Naive B cell (primary cell): ENCODE results near the gene GLS2. TPM values are rescaled to one million over a fixed set of nuclear protein-coding genes. Genes with fewer than 3 reads are reported as not detected.
"Not testable (repeated sequence)": the region's sequence is repeated elsewhere in the genome, so short reads cannot be mapped to it uniquely, and the experiment has no call there.

ENCODE experiments used
- ATAC-seq, 2 donors: fragments of 150-1000 bp; cut with Tn5 transposase; 2 replicates each; pipeline ENCODE4 v1.10.0; 2021; ENCODE audit warnings: low read depth in 2 of 2, mild to moderate bottlenecking in 2 of 2, moderate library complexity in 2 of 2
- DNase-seq: peaks from one replicate; pipeline ENCODE4 v3.0.0; 2022
- H3K27ac Mint-ChIP-seq, 6 donors: one replicate each; pipeline ENCODE4 v1.8.0; 2020 to 2022; ENCODE audit warnings: mild to moderate bottlenecking in 6 of 6, mixed read lengths in 6 of 6, moderate library complexity in 5 of 6, inconsistent platforms in 2 of 6
- H3K27me3 Mint-ChIP-seq, 3 donors: one replicate each; pipeline ENCODE4 v1.8.0; 2021 to 2022; ENCODE audit warnings: mixed read lengths in 3 of 3, mild to moderate bottlenecking in 1 of 3
- H3K36me3 Mint-ChIP-seq, 2 donors: one replicate each; pipeline ENCODE4 v1.8.0; 2020 to 2022; ENCODE audit warnings: mixed read lengths in 2 of 2, inconsistent platforms in 1 of 2, mild to moderate bottlenecking in 1 of 2
- H3K4me1 Mint-ChIP-seq, 3 donors: one replicate each; pipeline ENCODE4 v1.8.0; 2020 to 2022; ENCODE audit warnings: mixed read lengths in 3 of 3, inconsistent platforms in 1 of 3, mild to moderate bottlenecking in 1 of 3, moderate library complexity in 1 of 3
- H3K4me3 Mint-ChIP-seq, 8 donors: one replicate each; pipeline ENCODE4 v1.8.0; 2020 to 2022; ENCODE audit warnings: mild to moderate bottlenecking in 8 of 8, mixed read lengths in 8 of 8, moderate library complexity in 8 of 8, inconsistent platforms in 2 of 8
- H3K9me3 Mint-ChIP-seq, 7 donors: one replicate each; pipeline ENCODE4 v1.8.0; 2020 to 2022; ENCODE audit warnings: mixed read lengths in 7 of 7, mild to moderate bottlenecking in 5 of 7, inconsistent platforms in 2 of 7, moderate library complexity in 1 of 7
- polyA plus RNA-seq, 6 donors: library from polyadenylated mRNA; unstranded; fragments of 300-500 nt; fragmentation: Illumina TruSeq; gene quantifications; one replicate each; pipeline ENCODE4 v1.2.3, GENCODE V29; 2021; ENCODE audit warnings: low read depth in 6 of 6

The GLS2 gene
- polyA plus RNA-seq, 6 donors from 2014 or later: 0.95 to 1.9 (median 1.6) TPM; not detected in 1

DNA sequence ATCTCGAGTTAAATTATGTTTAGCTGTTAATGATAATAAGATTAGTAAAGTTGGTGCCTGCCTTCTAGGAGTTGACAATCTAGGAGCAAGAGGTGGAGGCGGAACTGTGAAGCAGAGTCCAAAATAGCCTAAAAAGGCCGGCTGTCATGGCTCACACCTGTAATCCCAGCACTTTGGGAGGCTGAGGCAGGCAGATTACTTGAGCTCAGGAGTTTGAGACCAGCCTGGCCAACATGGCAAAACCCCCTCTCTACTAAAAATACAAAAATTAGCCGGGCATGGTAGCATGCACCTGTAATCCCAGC is 26.0 kb upstream of the GLS2 start:
- DNase-seq, H3K36me3 Mint-ChIP-seq, H3K9me3 Mint-ChIP-seq, H3K4me1 Mint-ChIP-seq, H3K4me3 Mint-ChIP-seq, ATAC-seq: not testable (repeated sequence)
- Mint-ChIP-seq H3K27me3 (peaks cover 5 to 25% (median 15%) of the 10 kb centered on the region in 3 donors), H3K27ac (peak overlapping the region in 1 of 6 donors; percentile 12)

DNA sequence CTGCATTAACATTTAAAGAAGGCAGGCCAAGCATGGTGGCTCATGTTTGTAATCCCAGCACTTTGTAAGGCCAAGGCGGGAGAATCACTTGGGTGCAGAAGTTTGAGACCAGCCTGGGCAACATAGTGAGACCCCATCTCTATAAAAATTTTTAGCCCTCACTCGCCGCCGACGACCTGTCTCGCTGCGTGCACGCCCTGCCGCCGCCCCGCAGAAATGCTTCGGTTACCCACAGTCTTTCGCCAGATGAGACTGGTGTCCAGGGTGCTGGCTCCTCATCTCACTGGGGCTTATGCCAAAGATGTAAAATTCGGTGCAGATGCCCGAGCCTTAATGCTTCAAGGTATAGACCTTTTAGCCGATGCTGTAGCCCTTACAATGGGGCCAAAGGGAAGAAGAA is 22.8 kb upstream of the GLS2 start:
- no peak overlapping the region for H3K4me3 Mint-ChIP-seq
- DNase-seq: no peak
- no peak for ATAC-seq
- no peaks in the 10 kb centered on the region for H3K9me3 Mint-ChIP-seq
- H3K36me3 Mint-ChIP-seq: no peaks in the 10 kb centered on the region
- H3K27ac Mint-ChIP-seq: no peak overlapping the region
- peaks cover 0 to 5% (median 4%) of the 10 kb centered on the region in 3 donors for H3K4me1 Mint-ChIP-seq
- peaks cover 5 to 22% (median 15%) of the 10 kb centered on the region in 3 donors for H3K27me3 Mint-ChIP-seq

DNA sequence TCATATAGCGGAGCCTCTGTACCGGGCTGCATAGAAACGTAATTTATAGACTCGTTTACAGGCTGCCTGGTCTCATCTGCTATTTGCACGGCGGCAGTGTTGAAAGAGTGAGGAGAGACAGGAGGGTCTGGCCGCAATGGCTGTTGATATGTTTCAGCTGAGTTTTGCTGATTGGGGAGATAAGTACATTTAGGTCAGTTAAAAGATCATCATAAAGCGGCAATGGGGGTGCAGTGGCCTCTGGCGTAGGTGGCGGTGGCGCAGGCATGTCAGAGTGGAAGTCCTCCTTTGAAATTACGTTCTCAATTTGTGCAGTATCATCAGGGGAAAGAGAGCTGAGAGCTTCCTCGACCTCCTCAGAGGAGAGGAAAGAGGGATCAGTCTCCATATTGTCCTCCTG is 11.9 kb upstream of the GLS2 start:
- not testable (repeated sequence) for H3K27ac Mint-ChIP-seq, ATAC-seq, H3K27me3 Mint-ChIP-seq, DNase-seq, H3K4me3 Mint-ChIP-seq, H3K9me3 Mint-ChIP-seq, H3K36me3 Mint-ChIP-seq
- H3K4me1 Mint-ChIP-seq: peaks cover 0 to 10% (median 9%) of the 10 kb centered on the region in 3 donors

DNA sequence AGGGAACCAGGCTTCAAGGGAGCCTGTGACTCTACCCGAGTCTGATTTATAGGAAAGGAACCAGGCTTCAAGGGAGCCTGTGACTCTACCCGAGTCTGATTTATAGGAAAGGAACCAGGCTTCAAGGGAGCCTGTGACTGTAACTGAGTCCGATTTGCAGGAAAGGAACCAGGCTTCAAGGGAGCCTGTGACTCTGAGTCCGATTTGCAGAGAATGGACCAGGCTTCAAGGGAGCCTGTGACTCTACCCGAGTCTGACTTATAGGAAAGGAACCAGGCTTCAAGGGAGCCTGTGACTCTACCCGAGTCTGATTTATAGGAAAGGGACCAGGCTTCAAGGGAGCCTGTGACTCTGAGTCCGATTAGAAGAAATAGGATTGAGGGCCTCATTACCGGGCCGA is 11.5 kb upstream of the GLS2 start:
- not testable (repeated sequence) for H3K27me3 Mint-ChIP-seq, H3K4me3 Mint-ChIP-seq, DNase-seq, H3K9me3 Mint-ChIP-seq, ATAC-seq, H3K27ac Mint-ChIP-seq, H3K36me3 Mint-ChIP-seq
- H3K4me1 Mint-ChIP-seq: peaks cover 0 to 10% (median 9%) of the 10 kb centered on the region in 3 donors

- ATAC-seq, H3K27me3 Mint-ChIP-seq, DNase-seq, H3K36me3 Mint-ChIP-seq, H3K9me3 Mint-ChIP-seq, H3K4me3 Mint-ChIP-seq: not testable (repeated sequence)
- H3K4me1 Mint-ChIP-seq: peaks cover 0 to 10% (median 9%) of the 10 kb centered on the region in 3 donors
- peak overlapping the region in 1 of 6 donors; percentile 17 for H3K27ac Mint-ChIP-seq
These were observed 10.4 kb upstream of the GLS2 start for GRCh38 chr12:56498126-56498902.

GRCh38 chr12:56496704-56497103 is 8.7 kb upstream of the GLS2 start:
- not testable (repeated sequence) for H3K9me3 Mint-ChIP-seq, ATAC-seq, H3K36me3 Mint-ChIP-seq, H3K27me3 Mint-ChIP-seq
- Mint-ChIP-seq H3K4me3 (peak overlapping the region in 6 of 8 donors; percentile 62 to 79 (median 68)), H3K4me1 (peaks cover 0 to 10% (median 9%) of the 10 kb centered on the region in 3 donors), H3K27ac (peak overlapping the region in 1 of 6 donors; percentile 76)
- peak; percentile 13 for DNase-seq

DNA sequence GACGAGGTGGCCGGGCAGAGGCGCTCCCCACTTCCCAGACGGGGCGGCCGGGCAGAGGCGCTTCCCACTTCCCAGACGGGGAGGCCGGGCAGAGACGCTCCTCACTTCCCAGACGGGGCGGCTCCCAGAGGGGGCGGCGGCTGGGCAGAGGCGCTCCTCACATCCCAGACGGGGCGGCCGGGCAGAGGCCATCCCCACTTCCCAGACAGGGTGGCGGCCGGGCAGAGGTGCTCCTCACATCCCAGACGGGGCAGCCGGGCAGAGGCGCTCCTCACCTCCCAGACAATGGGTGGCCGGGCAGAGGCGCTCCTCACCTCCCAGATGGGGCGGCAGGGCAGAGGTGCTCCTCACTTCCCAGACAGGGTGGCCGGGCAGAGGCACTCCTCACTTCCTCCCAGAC is 6.5 kb upstream of the GLS2 start:
- not testable (repeated sequence) for H3K9me3 Mint-ChIP-seq, H3K4me3 Mint-ChIP-seq, ATAC-seq, H3K36me3 Mint-ChIP-seq, DNase-seq, H3K27ac Mint-ChIP-seq, H3K4me1 Mint-ChIP-seq
- H3K27me3 Mint-ChIP-seq: peaks cover 5 to 21% (median 16%) of the 10 kb centered on the region in 3 donors

GRCh38 chr12:56494106-56494415 is 6.1 kb upstream of the GLS2 start:
- not testable (repeated sequence) for ATAC-seq, H3K36me3 Mint-ChIP-seq
- peaks cover 5 to 21% (median 16%) of the 10 kb centered on the region in 3 donors for H3K27me3 Mint-ChIP-seq

DNA sequence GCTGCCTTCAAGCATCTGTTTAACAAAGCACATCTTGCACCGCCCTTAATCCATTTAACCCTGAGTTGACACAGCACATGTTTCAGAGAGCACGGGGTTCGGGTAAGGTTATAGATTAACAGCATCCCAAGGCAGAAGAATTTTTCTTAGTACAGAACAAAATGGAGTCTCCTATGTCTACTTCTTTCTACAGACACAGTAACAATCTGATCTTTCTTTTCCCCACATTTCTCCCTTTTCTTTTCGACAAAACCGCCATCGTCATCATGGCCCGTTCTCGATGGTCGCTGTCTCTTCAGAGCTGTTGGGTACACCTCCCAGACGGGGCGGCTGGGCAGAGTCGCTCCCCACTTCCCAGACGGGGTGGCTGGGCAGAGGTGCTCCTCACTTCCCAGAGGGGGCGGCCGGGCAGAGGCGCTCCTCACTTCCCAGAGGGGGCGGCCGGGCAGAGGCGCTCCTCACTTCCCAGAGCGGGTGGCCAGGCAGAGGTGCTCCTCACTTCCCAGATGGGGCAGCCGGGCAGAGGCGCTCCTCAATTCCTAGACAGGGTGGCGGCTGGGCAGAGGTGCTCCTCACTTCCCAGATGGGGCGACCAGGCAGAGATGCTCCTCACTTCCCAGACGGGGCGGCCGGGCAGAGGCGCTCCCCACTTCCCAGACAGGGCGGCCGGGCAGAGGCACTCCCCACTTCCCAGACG is 5.6 kb upstream of the GLS2 start:
- peaks cover 2 to 13% (median 7%) of the 10 kb centered on the region in 3 donors for H3K4me1 Mint-ChIP-seq
- not testable (repeated sequence) for H3K9me3 Mint-ChIP-seq, H3K27ac Mint-ChIP-seq, H3K4me3 Mint-ChIP-seq, ATAC-seq, DNase-seq, H3K36me3 Mint-ChIP-seq
- H3K27me3 Mint-ChIP-seq: peaks cover 5 to 21% (median 16%) of the 10 kb centered on the region in 3 donors

More at GRCh38 chr12:56494106-56494415, 6.1 kb upstream of the GLS2 start:
- not testable (repeated sequence) for H3K9me3 Mint-ChIP-seq, DNase-seq, H3K4me3 Mint-ChIP-seq, H3K4me1 Mint-ChIP-seq, H3K27ac Mint-ChIP-seq

- ATAC-seq: no peak
- no peak for DNase-seq
- Mint-ChIP-seq H3K4me1 (peaks cover 15 to 18% (median 15%) of the 10 kb centered on the region in 3 donors), H3K4me3 (peak overlapping the region in 1 of 8 donors; percentile 70), H3K27me3 (peaks cover 9 to 21% (median 16%) of the 10 kb centered on the region in 3 donors), H3K36me3 (no peaks in the 10 kb centered on the region), H3K27ac (no peak overlapping the region), H3K9me3 (peaks cover 0 to 2% (median 0%) of the 10 kb centered on the region in 7 donors)
These were observed 2.4 kb upstream of the GLS2 start for GRCh38 chr12:56490360-56490759.

DNA sequence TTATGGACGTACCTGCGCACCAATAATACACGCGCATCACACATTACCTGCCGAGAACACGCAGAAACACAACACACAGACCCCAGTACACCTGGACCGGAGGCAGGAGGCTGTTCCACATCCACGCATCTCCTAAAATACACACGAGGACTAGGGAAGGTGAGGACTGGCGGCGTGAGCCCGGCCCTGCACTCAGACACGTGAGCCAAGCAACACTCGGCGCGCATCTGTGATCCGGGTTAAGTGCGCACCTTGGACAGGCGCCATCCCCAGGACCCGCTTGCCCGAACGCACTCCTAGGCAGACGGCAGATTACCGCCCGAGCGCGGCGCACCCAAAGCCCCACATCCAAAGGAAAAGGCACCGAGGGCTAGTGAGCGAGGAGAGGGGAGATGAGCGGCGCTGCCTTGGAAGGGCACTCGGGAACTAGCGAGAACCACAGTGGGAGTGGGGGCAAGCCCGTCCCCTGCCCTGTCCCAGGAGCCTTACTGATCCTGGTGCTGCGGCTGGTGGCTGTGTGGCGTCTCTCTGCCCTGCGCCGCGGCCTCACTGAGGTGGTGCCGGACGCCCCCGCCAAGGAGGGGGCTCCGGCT is 417 bp downstream of the GLS2 start:
- peaks cover 15 to 18% (median 15%) of the 10 kb centered on the region in 3 donors for H3K4me1 Mint-ChIP-seq
- peak; percentile 30 for DNase-seq
- no peaks in the 10 kb centered on the region for H3K36me3 Mint-ChIP-seq
- peak overlapping the region in 5 of 6 donors; percentile 60 to 73 (median 67) for H3K27ac Mint-ChIP-seq
- H3K27me3 Mint-ChIP-seq: peaks cover 9 to 21% (median 16%) of the 10 kb centered on the region in 3 donors
- peaks cover 0 to 2% (median 0%) of the 10 kb centered on the region in 7 donors for H3K9me3 Mint-ChIP-seq
- peak; percentile 15 to 18 for ATAC-seq
- H3K4me3 Mint-ChIP-seq: peak overlapping the region; percentile 84 to 98 (median 95)

DNA sequence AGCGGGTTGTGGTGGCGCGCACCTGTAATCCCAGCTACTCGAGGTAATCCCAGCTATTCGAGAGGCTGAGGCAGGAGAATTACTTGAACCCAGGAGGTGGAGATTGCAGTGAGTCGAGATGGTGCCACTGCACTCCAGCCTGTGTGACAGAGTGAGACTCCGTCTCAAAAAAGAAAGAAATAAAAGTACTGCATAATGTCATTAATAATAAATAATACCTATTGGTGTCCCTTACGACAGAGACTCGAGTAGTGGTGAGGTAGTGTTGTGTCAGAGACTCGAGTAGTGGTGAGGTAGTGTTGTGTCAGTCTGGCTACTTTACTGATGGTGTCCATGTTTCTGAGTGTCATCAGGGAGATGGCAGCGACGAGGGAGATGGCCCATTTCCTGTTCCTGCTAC is 1.3 kb downstream of the GLS2 start:
- Mint-ChIP-seq H3K4me3 (peak overlapping the region; percentile 22 to 98 (median 93)), H3K36me3 (no peaks in the 10 kb centered on the region), H3K4me1 (peaks cover 15 to 18% (median 15%) of the 10 kb centered on the region in 3 donors), H3K27me3 (peaks cover 9 to 18% (median 13%) of the 10 kb centered on the region in 3 donors), H3K9me3 (peaks cover 0 to 2% (median 0%) of the 10 kb centered on the region in 7 donors), H3K27ac (no peak overlapping the region)
- DNase-seq (no peak), ATAC-seq (no peak)

DNA sequence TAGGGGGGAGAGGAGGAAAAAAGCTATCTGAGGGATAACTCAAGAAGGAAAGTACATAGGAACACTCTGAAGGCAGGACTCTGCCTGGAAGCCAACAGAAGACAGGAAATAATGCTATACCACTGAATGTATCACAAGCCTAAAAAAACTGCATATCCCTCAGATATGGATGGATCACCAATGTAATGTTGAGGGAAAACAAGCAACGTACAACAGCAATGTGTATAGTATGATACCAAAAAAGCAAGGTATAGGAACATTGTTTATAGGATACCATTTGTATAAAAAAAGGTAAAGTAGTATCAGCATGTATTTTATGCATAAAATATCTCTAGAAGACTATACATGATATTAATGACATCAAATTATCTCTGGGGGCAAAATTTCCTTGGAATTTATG is 3.4 kb downstream of the GLS2 start:
- ATAC-seq (no peak), DNase-seq (no peak)
- peak overlapping the region in 1 of 8 donors; percentile 58 for H3K4me3 Mint-ChIP-seq
- H3K4me1 Mint-ChIP-seq: peaks cover 15 to 26% (median 22%) of the 10 kb centered on the region in 3 donors
- peaks cover 0 to 4% (median 0%) of the 10 kb centered on the region in 3 donors for H3K27me3 Mint-ChIP-seq
- H3K27ac Mint-ChIP-seq: no peak overlapping the region
- no peaks in the 10 kb centered on the region for H3K36me3 Mint-ChIP-seq
- peaks cover 0 to 2% (median 0%) of the 10 kb centered on the region in 7 donors for H3K9me3 Mint-ChIP-seq
